Measurements from ENCODE around the gene EOLA2. TPM values are rescaled to one million over a fixed set of nuclear protein-coding genes. Genes with fewer than 3 reads are reported as not detected.
"Not testable (repeated sequence)": the region's sequence is repeated elsewhere in the genome, so short reads cannot be mapped to it uniquely, and the experiment has no call there.

Gene EOLA2
- polyA plus RNA-seq, 6 donors from 2014 or later, result 10.9 to 34.8 (median 24.4) TPM

DNA sequence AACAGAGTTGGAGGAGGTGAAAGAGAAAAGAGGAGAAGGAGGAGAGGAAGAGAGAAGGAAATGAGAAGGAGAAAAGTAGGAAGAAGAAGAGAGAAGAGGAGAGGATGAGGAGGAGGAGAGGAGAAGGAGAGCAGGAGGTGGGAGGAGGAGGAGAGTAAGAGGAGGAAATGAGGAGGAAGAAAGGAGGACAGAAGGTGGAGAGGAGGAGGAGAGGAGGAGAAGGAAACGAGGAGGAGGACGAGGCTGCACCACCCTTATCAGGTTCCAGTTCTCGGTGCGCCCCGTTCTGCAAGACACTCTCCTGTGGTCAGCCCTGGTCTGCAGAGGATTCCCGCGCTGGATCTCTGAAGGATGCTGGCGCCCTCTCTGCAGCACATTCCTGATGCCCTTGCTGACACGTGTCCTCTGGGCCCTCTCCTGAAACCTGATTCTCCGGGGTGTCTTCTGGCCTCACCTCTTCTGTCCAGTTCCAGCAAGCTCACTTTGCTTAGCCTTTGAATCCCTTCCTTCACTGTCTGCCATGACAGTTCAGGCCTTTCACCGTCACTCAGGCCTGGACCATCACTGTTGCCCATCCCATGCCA, 6.9 kb upstream of the EOLA2 start:
- not testable (repeated sequence) for H3K36me3 Mint-ChIP-seq; H3K4me1 Mint-ChIP-seq; H3K4me3 Mint-ChIP-seq; ATAC-seq (ENCODE audit: low read depth in 2 of 2); DNase-seq; H3K27me3 Mint-ChIP-seq; H3K9me3 Mint-ChIP-seq
- peak overlapping the region in 1 of 6 donors; percentile 60 for H3K27ac Mint-ChIP-seq

DNA sequence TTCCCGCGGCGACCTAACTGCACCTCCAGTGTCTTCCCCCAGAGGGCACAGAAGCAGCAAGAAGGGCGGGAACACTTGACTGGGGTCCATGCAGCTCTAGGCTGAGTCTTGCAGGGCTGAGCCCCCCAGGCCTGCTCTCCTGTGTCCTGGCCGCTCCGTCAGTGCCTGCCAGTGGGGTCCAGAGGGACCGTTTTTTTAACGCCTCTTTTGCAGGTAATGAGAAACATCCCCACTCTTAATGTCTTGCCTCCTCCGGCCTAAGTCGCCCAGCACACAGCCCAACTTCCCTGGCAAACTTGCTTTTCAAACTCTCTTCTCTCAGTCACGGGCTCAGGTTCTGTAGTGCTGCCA, 2.4 kb upstream of the EOLA2 start:
- not testable (repeated sequence) for H3K36me3 Mint-ChIP-seq; H3K27me3 Mint-ChIP-seq; ATAC-seq (ENCODE audit: low read depth in 2 of 2); DNase-seq; H3K9me3 Mint-ChIP-seq
- Mint-ChIP-seq H3K4me3 (peak overlapping the region; percentile 85 to 97 (median 91)), H3K27ac (peak overlapping the region in 5 of 6 donors; percentile 88 to 98 (median 97)), H3K4me1 (peaks cover 5 to 12% (median 10%) of the 10 kb centered on the region in 3 donors)

DNA sequence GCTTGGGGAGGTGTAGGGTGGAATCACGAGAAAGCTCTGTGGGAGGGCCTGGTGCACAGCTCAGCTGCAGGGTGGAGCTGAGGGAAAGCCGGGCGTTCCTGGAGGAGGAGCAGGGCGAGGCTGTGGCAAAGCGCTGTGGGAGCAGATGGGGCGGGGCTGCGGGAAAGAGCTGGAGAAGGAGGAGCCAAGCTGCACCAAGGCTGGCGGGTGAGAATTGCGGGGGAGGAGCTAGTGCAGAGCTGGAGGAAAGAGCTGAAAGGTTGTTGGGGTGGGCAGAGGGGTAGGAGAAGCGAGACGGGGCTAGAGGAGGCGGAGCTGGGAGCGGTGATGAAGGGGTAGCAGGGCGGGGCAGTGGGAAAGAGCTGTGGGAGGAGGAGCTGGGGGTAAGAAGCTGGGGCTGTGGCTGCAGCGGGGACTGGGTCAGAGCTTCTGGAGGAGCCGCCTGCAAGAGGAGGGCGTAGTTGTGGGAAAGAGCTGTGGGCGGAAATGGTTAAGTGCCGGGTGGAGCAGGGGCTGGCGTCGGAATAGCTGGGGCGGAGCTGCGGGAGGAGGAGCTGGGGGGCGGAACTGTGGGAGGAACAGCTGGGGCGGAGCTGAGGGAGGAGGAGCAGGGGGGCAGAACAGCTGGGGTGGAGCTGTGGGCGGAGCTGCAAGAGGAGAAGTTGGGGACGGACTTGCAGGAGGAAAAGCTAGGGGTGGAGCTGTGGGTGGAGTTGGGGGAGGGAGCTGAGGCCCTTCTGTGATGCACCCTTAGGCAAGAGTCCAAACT, 1.8 kb upstream of the EOLA2 start:
- peak; percentile 83 for DNase-seq
- H3K27ac Mint-ChIP-seq, result peak overlapping the region; percentile 88 to 98 (median 97)
- H3K36me3 Mint-ChIP-seq, result no peaks in the 10 kb centered on the region
- peak; percentile 38 to 43 for ATAC-seq (ENCODE audit: low read depth in 2 of 2)
- H3K9me3 Mint-ChIP-seq, result no peaks in the 10 kb centered on the region
- peak overlapping the region; percentile 85 to 97 (median 91) for H3K4me3 Mint-ChIP-seq
- peaks cover 5 to 12% (median 10%) of the 10 kb centered on the region in 3 donors for H3K4me1 Mint-ChIP-seq
- H3K27me3 Mint-ChIP-seq, result no peaks in the 10 kb centered on the region

DNA sequence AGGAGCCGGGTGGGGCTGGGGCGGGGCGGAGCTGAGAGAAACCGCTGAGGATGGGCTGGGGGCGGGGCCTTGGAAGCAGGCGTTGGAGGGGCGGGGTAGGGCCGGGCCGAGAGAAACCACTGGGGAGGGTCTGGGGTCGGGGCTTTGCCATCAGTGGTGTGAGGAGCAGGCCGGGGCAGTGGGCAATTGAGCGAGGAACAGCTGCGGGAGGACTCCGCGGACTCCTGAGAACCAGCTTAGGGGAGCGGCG, 1.3 kb upstream of the EOLA2 start:
- Mint-ChIP-seq H3K27me3 (no peaks in the 10 kb centered on the region), H3K4me1 (peaks cover 5 to 12% (median 10%) of the 10 kb centered on the region in 3 donors), H3K36me3 (peaks cover 0 to 1% of the 10 kb centered on the region in 2 donors), H3K4me3 (peak overlapping the region; percentile 85 to 97 (median 91)), H3K27ac (peak overlapping the region; percentile 88 to 98 (median 97)), H3K9me3 (no peaks in the 10 kb centered on the region)
- ATAC-seq (ENCODE audit: low read depth in 2 of 2) (peak; percentile 30 to 32), DNase-seq (no peak)

DNA sequence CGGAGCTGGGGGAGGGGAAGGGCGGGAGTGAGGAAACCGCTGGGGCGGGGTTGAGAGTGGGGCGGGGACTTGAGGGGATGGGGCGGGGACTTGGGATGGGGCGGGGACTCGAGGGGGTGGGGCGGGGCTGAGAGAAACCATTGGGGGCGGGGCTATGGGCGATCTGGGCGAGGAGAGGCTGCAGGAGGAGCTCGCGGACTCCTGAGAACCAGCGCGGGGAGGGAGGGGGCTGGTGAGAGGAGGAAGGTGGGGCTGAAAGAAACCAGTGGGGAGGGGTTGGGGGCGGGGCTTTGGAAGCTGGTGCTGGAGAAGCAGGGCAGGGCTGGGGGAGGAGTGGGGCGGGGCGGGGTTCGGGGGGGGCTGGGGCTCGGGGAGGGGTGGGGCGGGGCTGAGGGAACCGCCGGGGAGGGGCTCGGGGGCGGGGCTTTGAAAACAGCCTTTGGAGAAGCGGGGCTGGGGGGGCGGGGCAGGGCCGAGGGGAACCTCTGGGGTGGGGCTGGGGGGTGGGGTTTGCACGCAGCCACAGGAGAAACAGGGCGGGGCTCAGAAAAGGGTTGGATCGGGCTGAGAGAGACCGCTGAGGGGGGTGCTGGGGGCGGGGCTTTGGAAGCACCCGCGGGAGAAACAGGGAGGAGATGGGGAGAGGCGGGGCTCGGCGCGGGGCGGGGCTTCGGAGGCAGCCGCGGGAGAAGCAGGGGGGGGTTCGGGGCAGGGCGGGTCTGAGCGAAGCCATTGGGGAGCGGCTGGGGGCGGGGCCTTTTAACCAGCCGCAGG, 777 bp upstream of the EOLA2 start:
- Mint-ChIP-seq H3K36me3 (peaks cover 0 to 6% of the 10 kb centered on the region in 2 donors), H3K27ac (peak overlapping the region in 5 of 6 donors; percentile 98 to 100 (median 99)), H3K27me3 (no peaks in the 10 kb centered on the region), H3K4me1 (peaks cover 5 to 15% (median 10%) of the 10 kb centered on the region in 3 donors), H3K9me3 (peaks cover 0 to 2% (median 0%) of the 10 kb centered on the region in 7 donors), H3K4me3 (peak overlapping the region; percentile 85 to 97 (median 96))
- DNase-seq, result peak; percentile 83
- peak; percentile 6 to 8 for ATAC-seq (ENCODE audit: low read depth in 2 of 2)

DNA sequence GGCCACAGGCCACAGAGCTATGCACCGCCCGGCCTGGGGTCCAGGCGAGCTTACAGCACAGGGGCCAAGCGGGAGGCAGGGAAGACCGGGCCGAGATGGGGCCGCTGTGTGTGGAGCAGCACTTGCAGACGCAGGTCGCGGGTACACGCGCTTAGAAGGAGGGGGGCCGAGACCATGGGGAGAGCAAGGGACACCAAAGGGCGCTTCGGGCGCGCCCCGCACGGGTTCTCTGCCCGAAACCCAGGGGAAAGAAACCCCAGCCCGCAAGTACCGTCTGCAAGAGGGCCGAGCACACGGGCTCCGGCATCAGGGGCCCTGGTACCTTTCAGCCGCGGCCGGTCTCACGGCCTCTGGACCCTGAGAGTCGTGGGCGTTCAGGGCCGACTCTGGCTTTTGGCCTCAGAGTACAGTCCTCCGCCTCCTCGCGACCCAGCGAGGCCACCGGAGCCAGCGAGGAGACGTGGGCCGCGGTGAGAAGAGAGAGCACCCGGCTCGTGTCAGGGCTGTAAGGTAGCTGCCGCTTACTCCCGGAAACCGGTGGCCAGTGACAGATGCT, 342 bp downstream of the EOLA2 start:
- peak overlapping the region; percentile 98 to 100 (median 99) for H3K27ac Mint-ChIP-seq
- H3K4me1 Mint-ChIP-seq, result peaks cover 5 to 15% (median 10%) of the 10 kb centered on the region in 3 donors
- H3K4me3 Mint-ChIP-seq, result peak overlapping the region; percentile 85 to 97 (median 94)
- H3K27me3 Mint-ChIP-seq, result no peaks in the 10 kb centered on the region
- DNase-seq (no peak), ATAC-seq (ENCODE audit: low read depth in 2 of 2) (no peak)
- peaks cover 0 to 2% (median 0%) of the 10 kb centered on the region in 7 donors for H3K9me3 Mint-ChIP-seq
- H3K36me3 Mint-ChIP-seq, result peaks cover 0 to 6% of the 10 kb centered on the region in 2 donors

DNA sequence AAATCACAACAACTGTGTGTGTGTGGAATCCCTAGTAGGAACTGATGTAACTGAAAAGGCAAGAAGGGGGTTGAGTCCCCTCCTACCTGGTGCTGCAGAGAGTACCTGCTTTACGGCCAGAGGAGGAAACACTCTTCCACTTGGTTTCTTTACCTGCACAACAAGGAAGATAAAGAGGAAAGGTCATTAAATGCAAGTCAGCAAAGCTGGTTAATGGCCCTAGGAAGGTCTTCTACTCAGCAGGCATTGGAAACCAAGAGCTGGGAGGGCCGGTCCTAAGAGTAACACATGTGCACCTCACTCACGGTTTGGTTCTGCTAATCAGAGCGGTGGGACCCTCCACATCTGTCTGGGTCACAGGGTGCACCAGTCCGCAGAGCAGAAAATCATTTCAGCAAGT, 963 bp downstream of the EOLA2 start:
- H3K27ac Mint-ChIP-seq, result peak overlapping the region in 5 of 6 donors; percentile 62 to 100 (median 94)
- DNase-seq; ATAC-seq (ENCODE audit: low read depth in 2 of 2): not testable (repeated sequence)

DNA sequence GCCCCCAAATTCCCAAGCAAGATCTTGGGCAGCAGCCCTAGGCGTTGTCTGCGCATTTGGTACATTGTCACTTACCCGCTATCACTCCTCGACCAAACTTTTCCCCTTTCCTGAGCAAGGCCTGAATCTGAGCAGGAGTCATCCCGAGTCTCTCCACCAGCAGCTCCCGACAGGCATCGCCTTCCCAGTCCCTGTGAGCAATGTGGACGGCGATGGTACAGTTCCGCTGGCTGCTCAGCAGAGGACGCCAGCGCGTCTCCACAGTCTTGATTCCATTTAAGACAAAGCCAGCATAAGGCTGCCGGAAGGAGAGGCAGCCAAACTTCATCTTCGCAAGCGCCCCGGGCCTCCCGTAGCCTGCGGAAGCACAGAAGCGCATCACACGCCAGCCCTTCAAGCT, 4.7 kb downstream of the EOLA2 start:
- not testable (repeated sequence) for H3K4me1 Mint-ChIP-seq; H3K27me3 Mint-ChIP-seq; H3K27ac Mint-ChIP-seq; H3K4me3 Mint-ChIP-seq; H3K9me3 Mint-ChIP-seq; ATAC-seq (ENCODE audit: low read depth in 2 of 2); H3K36me3 Mint-ChIP-seq; DNase-seq

More for the DNA sequence above, 963 bp downstream of the EOLA2 start:
- H3K4me3 Mint-ChIP-seq, result peak overlapping the region; percentile 85 to 97 (median 94)
- H3K9me3 Mint-ChIP-seq, H3K27me3 Mint-ChIP-seq, H3K36me3 Mint-ChIP-seq: not testable (repeated sequence)
- H3K4me1 Mint-ChIP-seq, result peaks cover 5 to 15% (median 10%) of the 10 kb centered on the region in 3 donors

DNA sequence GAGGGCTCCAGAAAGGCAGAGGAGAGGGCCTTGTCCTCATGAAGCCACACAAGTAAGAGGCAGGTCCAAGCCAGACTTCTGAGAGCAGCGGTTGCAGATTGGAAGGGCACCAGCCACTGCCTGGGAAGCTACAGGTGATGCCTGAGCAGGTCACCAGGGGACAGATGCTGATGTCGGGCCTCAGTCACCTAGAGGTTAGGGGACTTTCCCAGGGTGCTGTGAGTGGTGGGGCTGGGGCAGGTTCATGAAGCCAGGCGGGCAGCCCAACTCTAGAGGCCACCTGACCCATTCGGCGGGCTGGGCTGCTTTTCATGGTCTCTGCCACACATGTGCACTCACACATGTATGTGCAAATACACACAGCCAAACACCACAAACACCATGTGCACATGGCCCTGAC, 5.3 kb downstream of the EOLA2 start:
- H3K9me3 Mint-ChIP-seq, DNase-seq, H3K27ac Mint-ChIP-seq, H3K4me1 Mint-ChIP-seq, H3K36me3 Mint-ChIP-seq, H3K4me3 Mint-ChIP-seq, H3K27me3 Mint-ChIP-seq: not testable (repeated sequence)
- ATAC-seq (ENCODE audit: low read depth in 2 of 2), result peak; percentile 40 to 43

DNA sequence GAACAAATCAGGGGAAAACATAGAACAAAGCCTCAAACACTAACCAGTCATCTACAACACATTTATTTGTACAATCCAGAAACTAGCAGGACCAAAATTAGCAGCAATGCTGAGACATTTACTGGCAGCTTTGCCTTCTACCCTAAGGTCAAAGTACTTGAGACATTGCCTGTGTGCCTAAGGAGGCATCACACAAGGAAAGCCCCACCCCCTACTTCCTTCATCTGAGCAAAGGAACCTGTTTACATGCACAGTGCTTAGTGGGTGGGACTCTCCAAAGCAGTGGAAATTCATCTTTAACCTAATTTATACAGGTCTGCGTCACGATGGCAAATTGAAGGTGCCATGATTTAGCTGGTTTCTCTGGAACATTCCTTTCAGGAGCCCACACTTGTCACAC, 6.1 kb downstream of the EOLA2 start:
- ATAC-seq (ENCODE audit: low read depth in 2 of 2); H3K27me3 Mint-ChIP-seq; H3K4me1 Mint-ChIP-seq; H3K36me3 Mint-ChIP-seq; H3K9me3 Mint-ChIP-seq; DNase-seq; H3K4me3 Mint-ChIP-seq; H3K27ac Mint-ChIP-seq: not testable (repeated sequence)

DNA sequence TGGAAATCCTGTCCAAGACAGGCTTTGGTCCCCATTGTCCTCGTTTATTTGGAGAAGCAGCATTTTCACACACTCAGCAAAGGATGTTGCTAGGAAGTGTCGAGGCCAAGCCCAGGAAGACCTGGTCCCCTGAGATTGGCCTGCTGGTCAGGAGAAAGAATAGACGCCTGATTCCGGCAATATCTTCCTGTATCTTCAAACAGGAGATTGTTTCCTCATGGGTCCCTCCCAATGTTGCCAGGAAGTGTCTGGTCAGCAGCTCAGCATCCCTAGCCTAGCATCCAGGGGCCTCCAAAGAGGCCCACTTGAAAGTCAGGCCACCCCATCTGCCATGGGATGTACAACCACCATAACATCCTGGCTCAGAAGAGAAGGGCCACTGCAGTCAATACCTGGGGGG, 6.9 kb downstream of the EOLA2 start:
- not testable (repeated sequence) for H3K4me3 Mint-ChIP-seq; H3K27ac Mint-ChIP-seq; ATAC-seq (ENCODE audit: low read depth in 2 of 2); H3K36me3 Mint-ChIP-seq; DNase-seq; H3K4me1 Mint-ChIP-seq; H3K9me3 Mint-ChIP-seq; H3K27me3 Mint-ChIP-seq

DNA sequence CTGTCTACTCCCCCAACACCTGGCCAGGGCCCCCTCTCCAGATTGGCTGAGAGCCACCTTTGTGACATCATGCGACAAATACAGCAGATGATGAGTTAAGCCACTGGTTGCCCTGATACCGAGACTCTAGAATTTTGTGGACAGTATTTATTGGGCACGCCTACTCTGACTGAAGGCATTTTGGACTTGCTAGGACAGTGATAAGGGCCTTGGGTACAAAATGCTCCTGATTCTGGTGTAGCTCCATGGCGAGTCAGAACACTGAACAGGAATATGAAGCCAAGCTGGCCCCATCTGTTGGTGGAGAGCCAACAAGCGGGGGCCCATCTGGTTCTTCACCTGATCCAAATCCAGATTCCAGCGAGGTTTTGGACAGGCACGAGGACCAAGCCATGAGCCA, 8.9 kb downstream of the EOLA2 start, which contains the start of gene HSFX4:
Gene HSFX4, plus strand, starts transcription at position 174 of the 400 bp plus-strand sequence. Its CDS starts 72 bp downstream, at position 246.
- not testable (repeated sequence) for H3K27me3 Mint-ChIP-seq; DNase-seq; H3K4me1 Mint-ChIP-seq; H3K9me3 Mint-ChIP-seq; ATAC-seq (ENCODE audit: low read depth in 2 of 2); H3K4me3 Mint-ChIP-seq; H3K27ac Mint-ChIP-seq; H3K36me3 Mint-ChIP-seq

DNA sequence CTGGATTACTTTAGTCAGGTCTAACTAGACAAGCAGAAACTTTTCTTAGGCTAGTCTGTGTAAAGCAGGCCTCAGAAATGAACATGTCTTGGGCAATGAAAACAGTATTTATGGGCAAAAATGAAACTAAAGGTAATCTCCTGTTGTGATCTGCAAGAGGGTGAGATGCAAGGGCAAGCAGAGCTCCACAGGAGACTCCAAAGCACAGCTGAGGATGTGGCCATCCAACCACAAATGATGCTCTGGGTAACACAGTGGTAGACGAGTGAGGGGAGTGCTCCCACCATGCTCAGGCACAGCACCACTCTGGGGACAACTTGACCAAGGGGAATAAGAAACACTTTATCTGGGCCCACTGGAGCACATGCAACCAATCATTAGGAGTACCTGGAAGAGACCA, 9.7 kb downstream of the EOLA2 start:
- H3K4me1 Mint-ChIP-seq; DNase-seq; H3K27me3 Mint-ChIP-seq; H3K4me3 Mint-ChIP-seq; ATAC-seq (ENCODE audit: low read depth in 2 of 2); H3K9me3 Mint-ChIP-seq; H3K36me3 Mint-ChIP-seq; H3K27ac Mint-ChIP-seq: not testable (repeated sequence)

Measured in naive B cell (primary cell).